ENCODE results near the gene THBS4.

Gene THBS4

DNA sequence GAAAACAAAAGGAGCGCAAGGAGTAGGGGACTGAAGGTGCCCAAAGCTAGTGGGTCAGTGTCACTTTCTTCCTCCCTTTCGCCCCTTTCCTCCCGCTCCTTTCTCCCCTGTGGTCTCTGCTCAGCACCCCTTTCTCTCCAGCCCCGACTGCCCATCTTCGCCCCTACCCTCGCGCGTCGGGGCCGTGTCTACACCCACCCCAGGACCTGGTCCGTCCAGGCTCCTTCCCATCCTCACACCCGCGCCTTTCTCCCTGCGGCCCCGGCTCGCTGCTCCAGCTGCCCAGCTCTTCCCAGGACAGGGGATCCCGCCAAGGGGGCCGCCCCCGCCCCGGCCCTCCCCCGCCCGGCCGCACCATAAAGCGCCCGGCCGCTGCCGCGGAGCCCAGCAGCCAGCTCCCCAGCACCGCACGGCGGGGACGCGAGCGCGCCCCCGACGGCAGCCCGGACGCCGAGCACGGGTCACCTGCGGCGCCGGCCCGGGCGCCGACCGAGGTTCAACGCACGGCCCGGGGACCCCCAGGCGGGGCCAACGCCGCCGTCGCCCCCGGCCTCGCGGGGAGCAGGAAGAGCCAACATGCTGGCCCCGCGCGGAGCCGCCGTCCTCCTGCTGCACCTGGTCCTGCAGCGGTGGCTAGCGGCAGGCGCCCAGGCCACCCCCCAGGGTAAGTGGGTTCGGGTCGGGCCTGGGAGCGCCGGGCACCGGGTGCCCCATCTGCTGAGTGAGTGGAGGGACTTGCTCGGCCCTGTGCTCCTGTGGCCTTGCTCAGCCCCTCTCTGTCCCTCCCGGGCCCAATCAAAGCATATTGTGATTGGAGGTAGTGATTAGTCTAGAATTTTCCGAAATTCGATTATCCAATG lies at the start of gene THBS4:
Gene THBS4 (plus strand): TSS at position 387 of the 860 bp plus-strand sequence. CDS start 190 bp downstream, at position 577.
- peaks cover 8% of the 10 kb centered on the region for H3K27me3 ChIP-seq (ENCODE audit: control insufficient read depth, insufficient read depth, low read length)
- H3K9me3 ChIP-seq (ENCODE audit: control insufficient read depth, low read length), result no peaks in the 10 kb centered on the region
- peak within 1 kb of the TSS; percentile 54 for H2AFZ ChIP-seq
- H3K4me1 ChIP-seq, result no peaks in the 10 kb centered on the region
- no peaks in the 10 kb centered on the region for H3K79me2 ChIP-seq
- H3K4me2 ChIP-seq (ENCODE audit: low read length), result peak within 1 kb of the TSS; percentile 31
- H3K36me3 ChIP-seq (ENCODE audit: control insufficient read depth, insufficient read depth, low read length), result no peaks in the 10 kb centered on the region
- TF ChIP-seq, protein P1, sequence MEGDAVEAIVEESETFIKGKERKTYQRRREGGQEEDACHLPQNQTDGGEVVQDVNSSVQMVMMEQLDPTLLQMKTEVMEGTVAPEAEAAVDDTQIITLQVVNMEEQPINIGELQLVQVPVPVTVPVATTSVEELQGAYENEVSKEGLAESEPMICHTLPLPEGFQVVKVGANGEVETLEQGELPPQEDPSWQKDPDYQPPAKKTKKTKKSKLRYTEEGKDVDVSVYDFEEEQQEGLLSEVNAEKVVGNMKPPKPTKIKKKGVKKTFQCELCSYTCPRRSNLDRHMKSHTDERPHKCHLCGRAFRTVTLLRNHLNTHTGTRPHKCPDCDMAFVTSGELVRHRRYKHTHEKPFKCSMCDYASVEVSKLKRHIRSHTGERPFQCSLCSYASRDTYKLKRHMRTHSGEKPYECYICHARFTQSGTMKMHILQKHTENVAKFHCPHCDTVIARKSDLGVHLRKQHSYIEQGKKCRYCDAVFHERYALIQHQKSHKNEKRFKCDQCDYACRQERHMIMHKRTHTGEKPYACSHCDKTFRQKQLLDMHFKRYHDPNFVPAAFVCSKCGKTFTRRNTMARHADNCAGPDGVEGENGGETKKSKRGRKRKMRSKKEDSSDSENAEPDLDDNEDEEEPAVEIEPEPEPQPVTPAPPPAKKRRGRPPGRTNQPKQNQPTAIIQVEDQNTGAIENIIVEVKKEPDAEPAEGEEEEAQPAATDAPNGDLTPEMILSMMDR (IDR thresholded peaks at IDR 0.05), result no peak
- peak within 1 kb of the TSS; percentile 14 for H3K4me3 ChIP-seq (ENCODE audit: low read depth, low read length)
- H3K9ac ChIP-seq, result no peak within 1 kb of the TSS
- no peak within 1 kb of the TSS for H3K27ac ChIP-seq

DNA sequence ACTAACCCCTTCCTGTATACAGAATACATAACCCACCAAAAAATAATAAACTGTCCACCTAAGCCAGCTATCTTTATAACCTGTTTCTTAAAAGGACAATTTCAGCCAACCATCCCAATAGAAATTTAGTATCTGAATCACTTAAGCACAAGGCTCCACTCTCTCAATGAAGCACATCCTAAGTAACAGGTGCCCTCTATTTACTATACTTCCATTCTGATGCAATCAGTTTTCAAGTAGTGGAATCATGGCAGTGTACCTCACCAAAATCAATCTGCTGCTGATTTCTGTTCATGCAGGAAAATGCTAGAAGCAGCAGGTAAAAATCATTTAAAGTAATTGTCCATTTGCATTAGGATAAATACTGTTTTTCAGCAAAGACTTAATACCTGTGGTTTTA lies 48.9 kb upstream of the THBS4 start:
- Histone ChIP-seq H3K9me3 (ENCODE audit: control insufficient read depth, low read length) (no peaks in the 10 kb centered on the region), H3K4me1 (peaks cover 3% of the 10 kb centered on the region), H3K4me2 (ENCODE audit: low read length) (no peak overlapping the region), H3K27me3 (ENCODE audit: control insufficient read depth, insufficient read depth, low read length) (no peaks in the 10 kb centered on the region), H3K4me3 (ENCODE audit: low read depth, low read length) (no peak overlapping the region), H3K9ac (no peak overlapping the region), H3K79me2 (no peaks in the 10 kb centered on the region), H2AFZ (no peak overlapping the region), H3K36me3 (ENCODE audit: control insufficient read depth, insufficient read depth, low read length) (no peaks in the 10 kb centered on the region), H3K27ac (no peak overlapping the region)
- TF ChIP-seq, protein P1 (IDR thresholded peaks at IDR 0.05), result no peak

DNA sequence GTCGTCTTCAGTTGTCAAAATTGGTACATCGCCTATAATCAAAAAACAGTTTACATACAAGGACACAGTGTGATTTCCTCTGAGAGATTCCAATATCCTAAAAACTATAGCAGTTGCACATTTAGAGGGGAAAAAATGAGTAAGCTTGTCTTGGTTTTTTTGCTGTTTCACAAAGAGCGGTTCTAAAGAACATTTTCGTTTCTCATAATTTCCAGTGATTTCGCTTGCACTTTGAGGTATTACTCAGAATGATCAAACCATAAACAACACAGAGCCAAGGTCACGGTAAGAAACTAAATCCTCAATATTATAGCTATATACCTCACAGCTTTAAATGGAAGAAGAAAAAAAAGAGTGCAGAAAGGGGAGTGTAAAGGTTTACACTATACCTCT lies 44.9 kb upstream of the THBS4 start:
- H3K9me3 ChIP-seq (ENCODE audit: control insufficient read depth, low read length), result no peaks in the 10 kb centered on the region
- H2AFZ ChIP-seq, result peak overlapping the region; percentile 94
- no peak overlapping the region for H3K9ac ChIP-seq
- no peak overlapping the region for H3K27ac ChIP-seq
- TF ChIP-seq, protein P1 (IDR thresholded peaks at IDR 0.05), result no peak
- H3K79me2 ChIP-seq, result no peaks in the 10 kb centered on the region
- no peaks in the 10 kb centered on the region for H3K36me3 ChIP-seq (ENCODE audit: control insufficient read depth, insufficient read depth, low read length)
- peak overlapping the region; percentile 74 for H3K4me2 ChIP-seq (ENCODE audit: low read length)
- peak overlapping the region; percentile 83 for H3K4me3 ChIP-seq (ENCODE audit: low read depth, low read length)
- no peaks in the 10 kb centered on the region for H3K27me3 ChIP-seq (ENCODE audit: control insufficient read depth, insufficient read depth, low read length)
- peaks cover 9% of the 10 kb centered on the region for H3K4me1 ChIP-seq

DNA sequence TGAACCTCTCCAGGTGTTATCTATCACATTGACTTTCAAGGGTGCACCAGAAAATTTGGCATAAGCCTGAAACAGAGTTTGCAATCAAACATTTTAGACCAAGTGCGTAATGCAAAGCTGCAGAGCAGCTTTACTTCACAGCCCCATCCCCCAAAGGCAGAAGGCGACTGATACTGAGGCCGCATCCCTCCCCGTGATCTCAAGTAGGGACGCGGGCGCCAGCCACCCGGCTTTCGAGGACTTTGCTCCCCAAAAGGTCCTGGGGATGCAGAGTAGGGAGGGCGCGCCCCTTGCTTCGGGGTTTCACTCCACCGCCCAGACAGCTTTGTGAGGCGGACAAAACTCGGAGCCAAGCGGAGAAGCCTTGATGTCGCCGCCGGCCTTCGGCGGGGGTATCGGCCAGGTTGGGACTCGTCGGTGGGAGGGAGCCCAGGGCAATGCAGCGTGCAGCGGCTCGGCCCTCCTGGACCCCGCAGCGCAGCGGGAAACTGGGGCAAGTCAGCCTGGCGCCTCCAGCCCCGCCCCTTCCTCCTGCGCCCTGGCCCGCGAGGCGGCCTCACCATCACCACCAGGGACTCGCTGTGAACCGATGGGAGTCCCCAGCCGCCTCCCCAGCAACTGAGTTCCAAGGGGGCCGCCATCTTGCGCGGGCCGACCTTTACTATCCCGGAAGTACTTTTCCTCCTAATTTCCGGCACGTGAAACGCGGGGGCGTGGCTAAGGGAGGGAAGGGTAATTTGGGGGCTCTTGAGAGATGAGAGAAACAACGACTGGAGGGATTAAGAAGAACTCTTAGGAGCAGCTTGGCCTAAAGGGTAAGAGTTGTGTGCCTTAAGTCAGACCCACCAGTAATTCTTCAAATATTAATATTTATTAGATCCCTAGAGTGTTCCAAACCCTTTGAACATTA lies 44.3 kb upstream of the THBS4 start, which contains the start of gene MTX3:
Gene MTX3 (minus strand): TSS at position 665 of the 910 bp plus-strand sequence. CDS start 24 bp downstream, at position 641.
- TF ChIP-seq, protein P1 (IDR thresholded peaks at IDR 0.05), result no peak
- Histone ChIP-seq H3K79me2 (no peaks in the 10 kb centered on the region), H3K9ac (no peak within 1 kb of the TSS), H3K4me1 (peaks cover 9% of the 10 kb centered on the region), H3K9me3 (ENCODE audit: control insufficient read depth, low read length) (no peaks in the 10 kb centered on the region), H3K4me3 (ENCODE audit: low read depth, low read length) (peak within 1 kb of the TSS; percentile 83), H3K4me2 (ENCODE audit: low read length) (peak within 1 kb of the TSS; percentile 74), H2AFZ (peak within 1 kb of the TSS; percentile 94), H3K27me3 (ENCODE audit: control insufficient read depth, insufficient read depth, low read length) (no peaks in the 10 kb centered on the region), H3K36me3 (ENCODE audit: control insufficient read depth, insufficient read depth, low read length) (no peaks in the 10 kb centered on the region), H3K27ac (peak within 1 kb of the TSS; percentile 55)
